ENCODE results near the gene CEP170.
"Not testable (repeated sequence)": the region's sequence is repeated elsewhere in the genome, so short reads cannot be mapped to it uniquely, and the experiment has no call there.

Gene CEP170

DNA sequence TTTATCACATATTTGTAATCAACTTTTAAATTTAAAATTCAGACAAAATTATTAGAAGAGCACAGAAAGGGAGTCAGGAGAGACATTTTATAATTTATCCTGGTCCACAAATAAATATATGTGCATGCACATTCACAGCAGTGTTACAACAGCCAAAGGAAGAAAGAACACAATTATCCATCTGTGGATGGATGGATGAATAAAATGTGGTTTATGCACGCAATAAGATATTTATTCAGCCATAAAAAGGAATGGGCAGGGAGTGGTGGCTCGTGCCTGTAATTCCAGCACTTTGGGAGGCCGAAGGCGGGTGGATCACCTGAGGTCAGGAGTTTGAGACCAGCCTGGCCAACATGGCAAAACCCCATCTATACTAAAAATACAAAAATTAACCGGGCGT, 77.3 kb downstream of the CEP170 start:
- DNase-seq (ENCODE audit: low read depth, low spot score) = not testable (repeated sequence)

DNA sequence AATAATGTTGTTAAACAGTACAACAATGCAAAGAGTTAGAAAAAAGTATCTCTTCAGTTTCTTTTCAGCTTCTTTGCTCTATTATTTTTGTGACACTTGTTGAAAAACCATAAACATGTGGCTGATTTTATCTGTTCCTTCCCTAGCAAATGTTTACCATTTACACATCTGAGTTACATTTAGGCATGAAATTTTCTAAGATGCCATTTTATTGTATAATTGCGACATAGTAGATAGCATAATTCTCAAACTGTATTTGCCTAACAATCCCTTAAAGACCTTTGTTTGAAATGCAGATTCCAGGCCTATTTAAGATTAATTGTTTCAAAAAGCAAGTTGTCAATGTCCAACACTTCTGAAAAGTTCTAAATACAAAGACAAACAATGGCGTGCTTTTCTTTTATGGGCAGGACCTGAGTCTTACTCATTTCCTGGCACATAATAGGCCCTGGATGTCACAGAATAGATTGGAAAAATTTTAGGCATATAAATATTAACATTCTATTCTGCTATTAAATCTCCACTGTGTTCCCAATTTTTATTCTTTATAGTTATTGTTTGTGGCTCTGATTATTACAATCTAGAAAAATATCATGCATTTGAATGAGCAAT, 81.2 kb downstream of the CEP170 start:
- not testable (repeated sequence) for DNase-seq (ENCODE audit: low read depth, low spot score)

GRCh38 chr1:243164911-243165310, 90.2 kb downstream of the CEP170 start:
- DNase-seq (ENCODE audit: low read depth, low spot score) = not testable (repeated sequence)

DNA sequence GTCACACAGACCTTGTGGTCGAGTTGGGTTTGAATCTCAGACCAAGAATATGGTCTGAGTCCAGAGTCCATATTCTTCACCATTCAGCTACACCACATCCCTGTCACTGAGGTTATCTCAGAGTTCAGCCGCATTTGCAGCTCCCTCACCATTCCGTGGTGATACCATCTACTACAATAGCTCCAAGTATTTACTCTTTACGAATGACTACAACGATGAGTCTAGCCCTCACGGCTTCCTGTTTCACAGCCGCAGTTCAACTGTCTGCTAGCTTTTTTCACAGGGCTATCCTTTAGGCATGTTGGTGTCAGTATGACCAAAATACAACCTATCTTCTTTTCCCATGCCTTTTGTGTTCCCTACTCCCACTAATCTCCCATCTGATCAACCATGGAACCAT, 104.2 kb downstream of the CEP170 start:
- DNase-seq (ENCODE audit: low read depth, low spot score) = not testable (repeated sequence)

DNA sequence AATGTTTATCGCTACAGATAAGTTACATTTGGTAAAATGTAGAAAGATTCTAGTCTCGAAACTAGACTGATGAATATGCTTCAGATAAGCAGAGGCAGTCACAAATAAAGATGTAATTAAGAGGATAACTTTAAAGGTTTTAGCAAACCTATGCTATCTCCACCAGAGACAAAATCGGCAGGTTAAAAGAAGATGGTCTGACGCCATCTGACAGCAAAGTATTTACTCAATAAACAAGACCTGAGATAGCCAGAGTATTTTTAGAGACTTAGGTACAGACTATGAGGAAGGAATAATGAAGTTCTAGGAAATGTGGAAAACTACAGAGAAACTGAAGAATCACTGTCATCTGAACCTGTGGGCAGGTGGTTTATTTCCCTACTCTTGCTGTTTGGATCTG, 106.0 kb downstream of the CEP170 start:
- not testable (repeated sequence) for DNase-seq (ENCODE audit: low read depth, low spot score)

DNA sequence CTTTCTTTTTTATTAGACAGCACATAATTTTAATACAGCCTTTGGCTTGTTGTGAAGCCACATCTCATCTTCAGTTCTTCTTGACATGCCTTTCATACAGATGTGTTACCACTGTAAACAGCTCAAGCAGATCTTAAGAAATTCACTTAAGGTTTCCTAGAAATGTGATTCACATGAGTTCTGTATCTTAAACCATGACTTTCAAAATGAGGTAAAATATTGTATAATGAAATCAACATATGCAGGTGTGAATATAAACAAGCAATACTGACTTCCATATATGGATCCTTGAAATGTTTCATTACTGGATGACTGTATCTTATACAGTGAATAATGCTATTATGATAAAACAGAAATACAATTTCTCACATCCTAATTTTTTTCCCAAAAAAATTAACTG, 107.7 kb downstream of the CEP170 start:
- not testable (repeated sequence) for DNase-seq (ENCODE audit: low read depth, low spot score)

DNA sequence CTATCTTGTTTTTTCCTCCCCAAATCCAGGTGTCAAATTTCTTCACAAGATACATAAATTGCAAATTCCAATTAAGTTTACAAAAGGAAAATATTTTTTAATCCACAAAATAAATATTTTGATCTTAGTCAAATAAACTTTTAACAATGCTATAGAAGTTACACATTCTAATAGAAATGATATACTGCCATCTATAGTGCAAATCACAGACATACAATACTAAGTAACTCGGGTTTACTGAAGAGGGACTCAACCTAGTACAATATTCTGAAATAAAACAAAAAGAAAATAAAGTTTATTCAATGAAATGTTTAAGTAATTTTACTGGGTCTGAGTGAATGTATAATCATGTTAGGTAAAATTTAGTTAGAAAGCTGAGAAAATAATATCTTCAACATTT, 114.6 kb downstream of the CEP170 start:
- DNase-seq (ENCODE audit: low read depth, low spot score) = not testable (repeated sequence)

DNA sequence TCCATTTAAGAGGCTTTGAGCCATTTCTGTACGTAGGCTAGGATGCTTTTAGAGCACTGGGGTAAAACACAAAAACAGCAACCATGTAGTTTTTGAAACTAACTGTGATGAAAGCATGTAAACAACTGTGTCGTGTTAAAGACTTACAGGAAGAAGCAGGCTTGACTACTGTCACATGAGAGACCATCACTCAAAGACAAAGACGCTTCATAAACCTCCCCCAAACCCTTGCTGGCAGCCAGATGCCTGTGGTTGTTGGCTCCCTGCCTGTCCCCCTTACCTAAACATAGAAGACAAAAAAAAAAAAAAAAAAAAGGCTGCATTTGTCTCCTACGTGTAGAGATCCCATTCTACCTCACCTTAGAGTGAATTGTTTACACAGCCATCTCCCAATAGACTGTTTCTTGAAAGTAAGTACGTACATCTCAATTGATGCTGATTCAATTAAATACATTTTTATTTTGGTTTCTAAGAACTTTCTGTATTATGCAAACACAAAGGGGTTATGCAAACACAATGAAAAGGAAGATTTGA, 132.1 kb downstream of the CEP170 start:
- DNase-seq (ENCODE audit: low read depth, low spot score) = not testable (repeated sequence)

DNA sequence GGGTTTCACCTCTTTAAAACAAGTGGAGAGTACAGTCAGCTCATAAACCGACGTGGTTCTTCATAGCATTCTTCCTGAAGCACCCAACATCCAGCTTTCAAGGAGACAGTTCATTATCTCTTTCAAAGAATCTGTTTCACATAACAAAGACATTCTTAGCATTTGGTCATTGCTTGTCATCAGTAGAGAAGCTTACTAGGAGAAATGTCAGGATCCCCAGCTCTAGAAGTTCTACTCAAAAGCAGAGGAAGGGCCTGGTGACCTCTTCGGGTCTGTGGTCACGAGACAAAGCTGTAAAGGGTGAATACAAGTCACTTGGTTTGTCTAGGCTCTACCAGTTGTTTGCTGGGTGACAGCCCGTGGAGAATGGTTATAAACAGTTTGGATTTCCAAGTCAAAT, 133.1 kb downstream of the CEP170 start:
- DNase-seq (ENCODE audit: low read depth, low spot score) = not testable (repeated sequence)

DNA sequence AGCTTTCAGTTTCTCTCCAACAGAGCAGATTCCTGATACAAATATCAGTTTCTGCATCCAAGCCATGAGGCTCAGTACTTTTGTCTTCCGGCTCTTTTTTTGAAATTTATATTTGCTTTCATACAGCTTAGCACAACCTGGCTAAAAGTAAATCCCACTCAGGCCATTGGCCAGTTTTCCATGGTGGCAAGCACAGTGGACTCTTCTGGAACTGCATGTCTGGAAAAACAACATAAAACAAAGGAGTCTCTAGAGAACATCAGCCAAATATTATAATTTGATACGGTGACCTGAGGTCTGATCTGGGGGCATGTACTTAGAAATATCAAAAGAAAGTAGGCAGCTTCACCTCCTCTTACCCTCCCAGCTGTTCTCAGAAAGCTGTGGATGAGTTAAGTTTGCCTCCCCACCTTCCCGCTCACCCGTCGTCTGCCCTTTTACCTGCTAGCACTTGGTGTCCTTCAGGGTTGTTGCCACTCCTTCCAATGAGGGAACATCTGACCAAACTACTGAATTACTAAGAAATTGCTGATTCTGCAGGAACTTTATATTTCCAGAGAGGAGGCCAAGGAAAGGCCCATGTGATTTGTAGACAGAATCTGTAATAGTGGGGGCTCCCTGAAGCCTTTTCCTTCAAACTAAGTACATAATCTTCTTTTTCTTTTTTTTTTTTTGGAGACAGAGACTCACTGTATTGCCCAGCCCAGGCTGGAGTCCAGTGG, 136.3 kb downstream of the CEP170 start:
- DNase-seq (ENCODE audit: low read depth, low spot score) = not testable (repeated sequence)

- DNase-seq (ENCODE audit: low read depth, low spot score) = not testable (repeated sequence)
These were observed 138.9 kb downstream of the CEP170 start for GRCh38 chr1:243116187-243116586.

DNA sequence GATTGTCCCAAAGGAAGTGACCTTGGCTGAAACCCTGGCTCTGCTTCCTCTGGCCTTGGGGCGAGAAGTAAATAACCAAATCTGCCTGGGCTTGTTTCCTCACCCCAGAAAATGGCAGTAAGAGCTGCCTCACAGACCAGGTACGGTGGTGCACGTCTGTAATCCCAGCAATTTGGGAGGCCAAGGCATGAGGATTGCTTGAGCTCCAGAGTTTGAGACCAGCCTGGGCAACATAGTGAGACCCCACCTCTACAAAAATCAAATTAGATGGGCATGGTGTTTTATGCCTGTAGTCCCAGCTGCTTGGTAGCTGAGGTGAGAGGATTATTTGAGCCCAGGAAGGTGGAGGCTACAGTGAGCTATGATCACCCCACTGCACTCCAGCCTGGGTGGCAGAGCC, 140.3 kb downstream of the CEP170 start:
- DNase-seq (ENCODE audit: low read depth, low spot score) = not testable (repeated sequence)

- DNase-seq (ENCODE audit: low read depth, low spot score) = peak; percentile 87
These were observed 140.9 kb downstream of the CEP170 start for GRCh38 chr1:243114059-243114713.

DNA sequence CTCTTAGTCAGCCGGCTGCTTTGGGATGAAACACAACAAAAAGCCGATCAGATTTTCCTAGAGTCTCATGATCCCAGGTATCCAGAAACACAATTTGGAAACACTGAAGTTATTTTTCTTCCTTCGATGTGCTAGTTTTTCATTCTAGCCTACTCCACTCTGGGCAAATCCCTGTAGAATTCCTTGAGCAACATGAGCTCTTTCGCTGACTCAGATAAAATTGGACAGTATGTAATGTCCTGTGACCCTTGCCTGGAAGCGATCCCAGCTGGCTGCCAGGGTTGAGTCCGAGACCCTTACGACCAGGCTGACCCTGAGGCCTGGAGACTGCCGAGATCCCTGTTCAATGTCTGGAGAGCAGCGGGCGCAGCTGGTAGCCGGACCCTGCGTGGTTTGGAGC, 147.9 kb downstream of the CEP170 start:
- DNase-seq (ENCODE audit: low read depth, low spot score) = not testable (repeated sequence)

GRCh38 chr1:243105652-243106332, 149.3 kb downstream of the CEP170 start:
- not testable (repeated sequence) for DNase-seq (ENCODE audit: low read depth, low spot score)

DNA sequence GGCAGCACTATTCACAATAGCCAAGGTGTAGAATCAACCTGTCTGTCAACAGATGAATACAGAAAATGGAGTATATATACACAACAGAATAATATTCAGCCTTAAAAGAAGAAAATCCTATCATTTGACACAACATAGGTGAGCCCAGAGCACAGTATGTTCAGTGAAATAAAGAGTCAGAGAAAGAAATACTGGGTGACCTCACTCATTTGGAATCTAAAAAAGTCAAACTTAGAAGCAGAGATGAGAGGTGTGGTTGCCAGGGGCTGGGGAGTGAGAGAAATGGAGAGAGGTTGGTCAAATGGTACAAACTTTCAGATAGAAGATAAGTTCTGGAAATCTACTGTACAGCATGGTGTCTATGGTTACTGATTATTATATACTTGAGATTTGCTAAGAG, 150.0 kb downstream of the CEP170 start:
- not testable (repeated sequence) for DNase-seq (ENCODE audit: low read depth, low spot score)

GRCh38 chr1:243104452-243104851, 150.6 kb downstream of the CEP170 start:
- not testable (repeated sequence) for DNase-seq (ENCODE audit: low read depth, low spot score)

DNA sequence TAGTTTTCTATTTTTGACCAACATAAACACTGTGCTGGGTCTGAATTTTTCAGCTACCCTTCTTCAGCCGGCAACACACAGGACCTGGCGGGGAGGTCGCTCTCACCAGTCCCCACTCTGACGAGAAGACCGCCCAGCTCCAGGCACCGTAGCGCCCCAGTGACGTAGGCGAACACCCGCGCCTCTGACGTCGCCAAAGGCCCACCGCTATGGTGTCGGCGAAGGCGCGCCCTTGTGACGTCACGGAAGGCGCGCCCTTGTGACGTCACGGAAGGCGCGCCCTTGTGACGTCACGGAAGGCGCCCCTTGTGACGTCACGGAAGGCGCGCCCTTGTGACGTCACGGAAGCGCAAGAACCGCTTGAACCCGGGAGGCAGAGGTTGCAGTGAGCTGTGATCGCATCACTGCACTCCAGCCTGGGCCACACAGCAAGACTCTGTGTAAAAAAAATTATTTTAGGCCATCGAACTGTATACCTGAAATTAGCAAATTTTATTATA, 153.5 kb downstream of the CEP170 start:
- DNase-seq (ENCODE audit: low read depth, low spot score) = not testable (repeated sequence)

DNA sequence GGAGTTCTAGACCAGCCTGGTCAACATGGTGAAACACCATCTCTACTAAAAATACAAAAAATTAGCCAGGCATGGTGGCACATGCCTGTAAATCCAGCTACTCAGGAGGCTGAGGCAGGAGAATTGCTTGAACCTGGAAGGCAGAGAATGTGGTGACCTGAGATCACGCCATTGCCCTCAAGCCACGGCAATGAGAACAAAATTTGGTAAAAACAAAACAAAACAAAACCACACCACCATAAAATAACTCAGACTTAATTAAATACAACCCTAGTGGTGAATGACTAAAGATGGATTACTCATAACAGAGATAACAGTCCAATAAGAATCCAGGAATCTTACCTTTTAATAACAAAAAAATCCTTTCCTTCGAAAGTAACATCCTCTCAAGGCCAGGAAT, 167.7 kb downstream of the CEP170 start:
- not testable (repeated sequence) for DNase-seq (ENCODE audit: low read depth, low spot score)

Measured in smooth muscle cell of the brain vasculature (primary cell).